ENCODE data around the gene ROBO3. TPM values are rescaled to one million over a fixed set of nuclear protein-coding genes. Genes with fewer than 3 reads are reported as not detected.

Gene ROBO3
- total RNA-seq, 2 donors from 2014 or later, result 21.5 to 26.6 TPM

DNA sequence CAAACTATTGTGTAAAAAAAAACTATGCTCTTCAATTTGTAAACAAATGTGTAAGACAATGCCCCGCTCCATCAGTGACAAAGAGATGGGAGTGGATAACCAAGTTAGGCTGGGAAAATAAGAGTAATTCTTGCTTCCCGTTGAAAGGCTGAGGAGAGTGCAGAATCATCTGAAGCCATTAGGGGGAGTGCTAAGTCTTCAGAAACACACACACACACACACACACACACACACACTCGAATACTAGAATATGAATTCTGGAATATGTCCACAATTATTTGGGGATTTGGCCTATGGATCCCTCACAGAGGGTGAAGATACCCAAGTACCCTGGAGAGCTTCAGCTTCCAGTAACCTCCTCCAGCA, 27.8 kb upstream of the ROBO3 start:
- H3K27me3 Mint-ChIP-seq (ENCODE audit: low read depth), result peaks cover 59% of the 10 kb centered on the region
- ATAC-seq (replicated peaks in 1 of 2), result peak; percentile 54 to 64
- H3K4me3 Mint-ChIP-seq, result peak overlapping the region in 1 of 2 donors; percentile 75
- no peaks in the 10 kb centered on the region for H3K9me3 Mint-ChIP-seq
- peak in 1 of 2 donors; percentile 15 for DNase-seq
- H3K27ac Mint-ChIP-seq, result no peak overlapping the region
- H3K36me3 Mint-ChIP-seq (ENCODE audit: insufficient read depth in 2 of 2), result peaks cover 2 to 3% of the 10 kb centered on the region in 2 donors
- peaks cover 35% of the 10 kb centered on the region for H3K4me1 Mint-ChIP-seq (ENCODE audit: low read depth)

DNA sequence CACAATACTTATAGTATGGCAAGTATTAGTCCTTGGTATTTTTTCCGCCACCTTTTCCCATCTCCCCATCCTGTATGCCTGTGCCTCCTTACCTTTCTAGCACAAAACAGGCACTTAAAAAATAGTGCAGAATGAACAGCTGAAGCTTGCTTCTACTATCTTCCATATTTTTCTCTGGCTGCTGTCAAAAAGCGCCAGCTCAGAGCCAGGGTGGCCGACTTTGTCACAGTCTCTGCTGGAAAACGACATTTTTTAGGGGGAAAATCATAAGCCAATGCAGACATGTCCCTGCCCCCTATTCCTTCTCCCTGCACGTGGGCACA, 26.5 kb upstream of the ROBO3 start:
- no peaks in the 10 kb centered on the region for H3K9me3 Mint-ChIP-seq
- H3K27ac Mint-ChIP-seq, result no peak overlapping the region
- no peak for DNase-seq
- H3K4me3 Mint-ChIP-seq, result peak overlapping the region; percentile 4 to 50
- peaks cover 60% of the 10 kb centered on the region for H3K27me3 Mint-ChIP-seq (ENCODE audit: low read depth)
- H3K4me1 Mint-ChIP-seq (ENCODE audit: low read depth), result peaks cover 36% of the 10 kb centered on the region
- ATAC-seq (replicated peaks in 1 of 2), result no peak
- peaks cover 2 to 3% of the 10 kb centered on the region in 2 donors for H3K36me3 Mint-ChIP-seq (ENCODE audit: insufficient read depth in 2 of 2)

DNA sequence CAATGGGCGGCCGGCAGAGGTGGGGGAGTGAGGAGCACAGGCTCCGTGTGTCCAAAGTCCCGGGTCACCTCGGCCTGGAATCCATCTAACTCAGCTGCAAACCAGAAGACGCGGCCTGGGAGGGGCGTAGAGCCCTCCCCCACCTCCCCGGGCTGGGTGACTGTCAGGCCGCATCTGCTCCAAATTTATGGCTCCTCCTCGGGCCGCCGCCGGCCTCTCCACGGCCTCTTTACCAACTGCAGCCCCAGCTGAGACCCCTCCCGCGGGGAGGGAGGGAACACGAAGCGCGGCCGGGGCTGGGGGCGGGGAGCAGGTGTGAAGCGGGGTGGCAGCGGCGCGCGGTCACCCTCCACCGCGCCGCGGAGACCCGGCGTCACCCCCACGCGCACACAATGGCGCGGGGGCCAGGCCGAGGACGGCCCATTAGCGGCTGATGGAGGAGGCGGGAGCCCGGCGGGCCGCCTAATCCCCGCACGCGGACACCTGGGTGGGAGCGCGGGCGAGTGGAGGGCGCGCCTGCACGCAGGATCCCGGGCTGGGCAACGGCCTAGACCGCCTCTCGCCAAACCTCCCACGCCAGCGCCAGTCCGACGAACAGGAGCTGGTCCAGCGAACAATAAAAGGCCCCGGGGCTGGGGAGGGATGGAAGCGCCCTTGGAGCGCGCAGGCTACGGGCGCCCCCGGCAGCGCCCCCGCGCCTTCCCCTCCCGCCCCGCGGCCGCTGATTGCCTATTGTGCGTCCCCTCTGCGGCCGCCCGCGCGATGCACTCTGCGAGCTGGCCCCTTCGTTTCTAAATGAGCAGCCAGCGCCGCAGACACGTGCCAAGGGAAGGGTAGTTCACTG, 25.9 kb upstream of the ROBO3 start:
- Mint-ChIP-seq H3K36me3 (ENCODE audit: insufficient read depth in 2 of 2) (peaks cover 2 to 3% of the 10 kb centered on the region in 2 donors), H3K4me1 (ENCODE audit: low read depth) (peaks cover 36% of the 10 kb centered on the region), H3K27me3 (ENCODE audit: low read depth) (peaks cover 65% of the 10 kb centered on the region), H3K9me3 (no peaks in the 10 kb centered on the region), H3K27ac (no peak overlapping the region), H3K4me3 (peak overlapping the region; percentile 62 to 85)
- ATAC-seq (replicated peaks in 1 of 2), result peak; percentile 17 to 22
- peak; percentile 12 to 30 for DNase-seq

DNA sequence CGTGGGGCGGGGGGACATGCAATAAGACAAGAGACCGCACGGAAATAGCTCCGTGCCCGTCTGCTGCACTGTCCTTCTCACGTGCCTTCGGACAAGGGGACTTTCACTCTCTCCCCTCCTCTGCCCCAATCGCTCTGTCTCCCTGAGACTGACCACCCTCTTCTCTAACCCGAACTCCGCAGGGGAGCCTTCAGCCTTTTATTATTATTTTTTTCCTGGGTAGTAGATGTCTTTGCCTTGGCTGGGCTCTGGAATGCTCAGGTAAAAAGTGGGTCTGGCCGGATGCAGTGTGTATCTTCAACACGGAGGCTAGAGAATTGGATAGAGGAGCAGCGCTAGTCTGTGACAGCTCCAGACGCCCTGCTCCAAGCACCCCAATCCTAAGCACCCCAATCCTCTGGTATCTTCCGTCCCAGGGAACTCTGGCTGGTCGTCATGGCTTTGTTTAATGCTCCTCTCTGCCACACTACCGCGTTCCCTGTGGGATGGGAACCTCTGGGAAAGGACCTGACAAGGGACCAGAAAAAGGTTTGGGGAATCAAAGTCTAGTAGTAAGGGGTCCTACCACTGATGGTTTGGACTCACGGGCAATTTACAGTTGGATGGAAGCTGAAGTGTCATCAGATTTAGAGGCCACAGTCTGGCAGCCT, 25.1 kb upstream of the ROBO3 start:
- no peak overlapping the region for H3K27ac Mint-ChIP-seq
- H3K36me3 Mint-ChIP-seq (ENCODE audit: insufficient read depth in 2 of 2), result peaks cover 2 to 3% of the 10 kb centered on the region in 2 donors
- DNase-seq (no peak), ATAC-seq (replicated peaks in 1 of 2) (no peak)
- H3K4me3 Mint-ChIP-seq, result peak overlapping the region; percentile 62 to 85
- H3K27me3 Mint-ChIP-seq (ENCODE audit: low read depth), result peaks cover 73% of the 10 kb centered on the region
- peaks cover 36% of the 10 kb centered on the region for H3K4me1 Mint-ChIP-seq (ENCODE audit: low read depth)
- no peaks in the 10 kb centered on the region for H3K9me3 Mint-ChIP-seq

DNA sequence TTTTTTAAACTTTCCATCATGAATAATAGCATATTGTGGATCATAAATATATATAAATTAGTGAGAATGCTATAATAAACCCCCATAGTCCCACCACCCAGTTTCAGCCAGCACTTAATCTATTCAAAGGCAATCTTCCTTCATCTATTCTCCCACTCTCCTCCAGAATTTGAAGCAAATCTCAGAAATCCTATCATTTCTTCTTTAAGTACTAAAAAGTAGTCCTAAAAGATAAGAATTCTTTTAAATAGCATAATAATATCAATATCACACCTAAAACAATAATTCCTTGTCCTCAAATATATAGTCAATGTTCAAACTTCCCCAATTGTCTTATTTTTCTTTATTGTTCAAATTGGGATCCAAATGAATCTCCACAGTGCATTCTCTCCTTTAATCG, 24.6 kb upstream of the ROBO3 start:
- Mint-ChIP-seq H3K36me3 (ENCODE audit: insufficient read depth in 2 of 2) (peaks cover 2 to 3% of the 10 kb centered on the region in 2 donors), H3K4me3 (no peak overlapping the region), H3K9me3 (no peaks in the 10 kb centered on the region), H3K27me3 (ENCODE audit: low read depth) (peaks cover 78% of the 10 kb centered on the region), H3K4me1 (ENCODE audit: low read depth) (peaks cover 36% of the 10 kb centered on the region), H3K27ac (no peak overlapping the region)
- ATAC-seq (replicated peaks in 1 of 2) (no peak), DNase-seq (no peak)

DNA sequence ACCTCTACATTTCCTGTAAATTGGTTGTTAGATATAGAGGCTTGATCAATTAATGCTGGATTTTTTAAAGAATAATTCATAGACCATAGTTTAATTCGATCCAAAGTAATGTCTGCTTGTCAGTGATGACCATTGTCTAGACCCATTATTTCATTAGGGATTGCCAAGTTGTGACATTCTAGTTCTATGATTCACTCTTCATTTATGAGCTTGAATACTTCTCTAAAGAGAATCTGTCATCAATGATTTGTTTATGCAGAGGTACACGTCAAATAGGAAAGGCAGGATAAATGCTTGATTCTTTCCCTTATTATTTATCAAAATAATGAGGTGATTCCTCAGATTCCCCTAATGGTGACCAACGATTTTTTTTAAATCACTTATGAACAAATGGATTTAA, 24.0 kb upstream of the ROBO3 start:
- H3K27me3 Mint-ChIP-seq (ENCODE audit: low read depth), result peaks cover 84% of the 10 kb centered on the region
- ATAC-seq (replicated peaks in 1 of 2) (no peak), DNase-seq (no peak)
- H3K4me3 Mint-ChIP-seq, result peak overlapping the region in 1 of 2 donors; percentile 28
- H3K9me3 Mint-ChIP-seq, result no peaks in the 10 kb centered on the region
- H3K4me1 Mint-ChIP-seq (ENCODE audit: low read depth), result peaks cover 33% of the 10 kb centered on the region
- no peak overlapping the region for H3K27ac Mint-ChIP-seq
- peaks cover 2 to 3% of the 10 kb centered on the region in 2 donors for H3K36me3 Mint-ChIP-seq (ENCODE audit: insufficient read depth in 2 of 2)

DNA sequence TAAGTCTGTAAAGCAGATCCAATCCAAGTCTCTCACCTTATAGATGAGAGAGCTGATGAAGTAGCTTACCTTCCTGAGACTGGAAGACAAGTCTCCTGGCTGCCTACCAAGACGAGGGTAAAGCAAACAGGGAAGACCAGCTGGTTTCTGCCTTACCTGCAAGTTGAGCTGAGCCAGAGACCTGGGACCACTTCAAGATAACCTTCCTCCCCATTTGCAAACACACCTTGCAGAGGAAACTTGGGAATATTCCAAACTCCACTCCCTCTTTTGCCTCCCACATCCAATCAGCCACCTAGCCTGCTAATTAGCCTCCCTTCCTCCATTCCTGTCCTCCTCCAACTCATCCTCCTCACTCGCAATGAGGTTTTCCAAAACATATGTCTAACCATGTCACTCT, 23.4 kb upstream of the ROBO3 start:
- H3K36me3 Mint-ChIP-seq (ENCODE audit: insufficient read depth in 2 of 2), result peaks cover 2 to 3% of the 10 kb centered on the region in 2 donors
- no peak for DNase-seq
- no peak overlapping the region for H3K4me3 Mint-ChIP-seq
- no peak overlapping the region for H3K27ac Mint-ChIP-seq
- peaks cover 26% of the 10 kb centered on the region for H3K4me1 Mint-ChIP-seq (ENCODE audit: low read depth)
- H3K27me3 Mint-ChIP-seq (ENCODE audit: low read depth), result peaks cover 90% of the 10 kb centered on the region
- no peaks in the 10 kb centered on the region for H3K9me3 Mint-ChIP-seq
- ATAC-seq (replicated peaks in 1 of 2), result no peak

DNA sequence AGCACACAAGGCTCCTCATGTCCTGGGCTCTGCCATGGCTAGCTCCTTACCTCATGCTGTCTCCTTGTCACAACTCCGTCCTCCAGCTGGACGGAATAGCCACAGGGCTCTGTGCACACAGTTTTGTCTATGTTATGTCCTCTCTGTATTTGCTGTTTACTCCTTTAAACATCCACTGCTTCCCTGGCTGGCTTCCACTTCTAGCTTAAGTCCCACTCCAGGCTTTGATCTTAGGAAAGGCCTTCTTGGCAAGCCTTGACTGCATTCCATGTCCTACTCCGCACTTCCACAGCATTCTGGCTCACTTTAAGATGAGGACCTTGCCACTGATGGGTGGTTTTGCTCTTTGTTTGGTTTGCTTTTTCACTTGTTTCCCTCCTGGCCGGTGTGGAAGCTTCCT, 22.9 kb upstream of the ROBO3 start:
- peaks cover 2 to 3% of the 10 kb centered on the region in 2 donors for H3K36me3 Mint-ChIP-seq (ENCODE audit: insufficient read depth in 2 of 2)
- H3K27ac Mint-ChIP-seq, result no peak overlapping the region
- no peaks in the 10 kb centered on the region for H3K9me3 Mint-ChIP-seq
- peaks cover 22% of the 10 kb centered on the region for H3K4me1 Mint-ChIP-seq (ENCODE audit: low read depth)
- H3K4me3 Mint-ChIP-seq, result no peak overlapping the region
- DNase-seq (no peak), ATAC-seq (replicated peaks in 1 of 2) (no peak)
- peaks cover 92% of the 10 kb centered on the region for H3K27me3 Mint-ChIP-seq (ENCODE audit: low read depth)

DNA sequence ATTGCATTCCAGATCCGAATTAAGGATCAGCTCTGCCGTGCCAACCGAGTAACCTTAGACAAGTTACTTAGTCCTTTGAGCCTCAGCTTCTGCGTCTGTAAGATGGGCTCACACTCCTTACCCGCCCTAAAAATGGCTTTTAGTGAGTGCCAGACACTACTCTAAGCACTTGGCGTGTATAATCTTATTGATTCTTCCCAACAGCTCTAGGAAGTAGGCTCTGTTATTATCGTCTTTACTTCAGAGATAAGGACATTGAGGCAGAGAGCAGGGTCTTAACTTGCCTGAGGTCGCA, 21.7 kb upstream of the ROBO3 start:
- no peak overlapping the region for H3K27ac Mint-ChIP-seq
- ATAC-seq (replicated peaks in 1 of 2) (no peak), DNase-seq (no peak)
- peaks cover 15% of the 10 kb centered on the region for H3K4me1 Mint-ChIP-seq (ENCODE audit: low read depth)
- no peak overlapping the region for H3K4me3 Mint-ChIP-seq
- no peaks in the 10 kb centered on the region for H3K9me3 Mint-ChIP-seq
- H3K36me3 Mint-ChIP-seq (ENCODE audit: insufficient read depth in 2 of 2), result peaks cover 2 to 3% of the 10 kb centered on the region in 2 donors
- H3K27me3 Mint-ChIP-seq (ENCODE audit: low read depth), result peaks cover 92% of the 10 kb centered on the region

DNA sequence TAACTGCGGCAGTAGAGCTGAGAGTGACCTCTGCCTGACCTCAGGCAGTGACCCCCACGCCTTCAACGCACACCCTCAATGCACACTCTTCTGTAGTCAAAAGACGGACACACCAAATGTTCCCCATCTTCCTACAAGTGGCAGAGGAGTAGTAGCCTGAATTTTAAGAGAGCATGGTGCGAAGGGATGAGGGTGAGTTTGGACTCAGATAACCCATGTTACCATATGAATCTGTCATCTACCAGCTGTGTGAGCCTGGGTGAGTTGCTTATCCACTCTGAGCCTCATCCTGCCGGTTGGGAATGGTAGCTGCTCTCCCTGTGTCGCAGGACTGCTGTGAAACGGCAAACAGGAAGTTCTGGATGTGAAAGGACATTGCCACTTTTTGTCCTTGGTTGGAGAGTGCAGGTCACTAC, 20.6 kb upstream of the ROBO3 start:
- Mint-ChIP-seq H3K4me3 (no peak overlapping the region), H3K36me3 (ENCODE audit: insufficient read depth in 2 of 2) (peaks cover 2 to 3% of the 10 kb centered on the region in 2 donors), H3K9me3 (no peaks in the 10 kb centered on the region), H3K27me3 (ENCODE audit: low read depth) (peaks cover 96% of the 10 kb centered on the region), H3K4me1 (ENCODE audit: low read depth) (peaks cover 11% of the 10 kb centered on the region), H3K27ac (no peak overlapping the region)
- ATAC-seq (replicated peaks in 1 of 2), result no peak
- DNase-seq, result no peak

DNA sequence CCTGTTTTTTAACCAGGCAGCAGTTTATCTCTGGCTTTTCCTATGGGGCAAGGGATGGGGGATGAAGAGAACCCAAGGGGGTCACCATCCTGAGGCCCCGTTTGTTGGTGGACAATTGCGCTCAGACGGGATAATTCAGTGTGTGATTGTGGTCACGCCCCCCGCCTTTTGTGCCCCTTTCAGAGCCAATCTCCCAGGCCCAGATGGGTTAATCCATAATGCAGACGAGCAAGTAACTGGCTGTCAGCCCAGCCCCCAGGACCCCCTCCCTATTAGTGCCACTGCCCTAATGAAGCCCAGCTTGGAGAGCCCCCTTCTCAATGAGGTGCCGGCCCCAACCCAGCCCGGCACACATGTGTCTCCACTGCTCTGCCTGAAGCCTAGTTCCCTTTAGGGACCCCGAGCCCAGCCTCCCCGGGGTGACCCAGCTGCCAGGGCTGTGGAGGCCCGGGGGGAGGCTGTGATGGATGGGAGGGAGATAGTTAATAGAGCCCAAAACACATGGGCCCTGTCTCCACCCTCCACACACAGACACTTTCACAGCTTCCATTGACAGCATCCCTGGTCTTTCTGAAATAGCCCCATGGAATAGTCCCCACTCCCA, 19.1 kb upstream of the ROBO3 start:
- peaks cover 4% of the 10 kb centered on the region for H3K4me1 Mint-ChIP-seq (ENCODE audit: low read depth)
- H3K36me3 Mint-ChIP-seq (ENCODE audit: insufficient read depth in 2 of 2), result no peaks in the 10 kb centered on the region
- H3K9me3 Mint-ChIP-seq, result no peaks in the 10 kb centered on the region
- H3K27ac Mint-ChIP-seq, result no peak overlapping the region
- ATAC-seq (replicated peaks in 1 of 2) (no peak), DNase-seq (no peak)
- no peak overlapping the region for H3K4me3 Mint-ChIP-seq
- peaks cover 95% of the 10 kb centered on the region for H3K27me3 Mint-ChIP-seq (ENCODE audit: low read depth)

DNA sequence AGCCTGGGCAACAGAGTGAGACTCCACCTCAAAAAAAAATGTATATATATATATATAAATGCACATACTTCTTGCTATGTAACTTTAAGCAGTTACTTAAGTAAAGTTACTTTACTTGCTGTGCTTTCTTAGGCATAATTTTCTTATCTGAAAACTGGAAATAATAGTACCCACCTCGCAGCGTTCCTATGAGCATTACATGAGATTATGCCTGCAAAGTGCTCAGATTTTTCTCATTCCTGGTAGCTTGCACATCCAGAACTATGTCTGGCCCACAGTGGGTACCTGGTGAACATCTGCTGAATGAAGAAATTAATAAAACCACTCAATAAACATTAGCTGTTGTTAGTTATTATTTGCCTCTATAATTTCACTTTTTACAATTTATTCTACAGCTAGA, 6.1 kb upstream of the ROBO3 start:
- H3K27me3 Mint-ChIP-seq (ENCODE audit: low read depth), result peaks cover 40% of the 10 kb centered on the region
- H3K4me1 Mint-ChIP-seq (ENCODE audit: low read depth), result peaks cover 16% of the 10 kb centered on the region
- no peaks in the 10 kb centered on the region for H3K36me3 Mint-ChIP-seq (ENCODE audit: insufficient read depth in 2 of 2)
- ATAC-seq (replicated peaks in 1 of 2) (no peak), DNase-seq (no peak)
- no peaks in the 10 kb centered on the region for H3K9me3 Mint-ChIP-seq
- no peak overlapping the region for H3K27ac Mint-ChIP-seq
- no peak overlapping the region for H3K4me3 Mint-ChIP-seq

DNA sequence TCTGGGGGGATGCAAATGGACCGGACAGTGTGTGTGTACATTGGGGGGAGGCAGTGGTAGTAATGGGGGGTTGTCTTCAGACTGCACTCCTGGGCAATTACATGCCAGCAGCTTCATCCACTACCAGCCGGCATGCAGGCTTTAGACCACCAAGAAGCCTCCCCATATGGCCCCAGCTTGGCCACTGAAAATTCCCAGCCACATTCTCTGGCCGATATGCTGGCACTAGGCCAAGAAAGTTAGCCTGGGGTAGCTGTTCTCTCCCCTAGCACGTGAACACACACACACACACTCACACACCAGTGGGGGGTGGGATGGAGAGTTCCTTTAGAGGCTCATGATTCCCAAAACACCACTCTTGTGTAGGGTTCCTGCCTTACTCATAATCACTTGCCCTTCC, 3.6 kb upstream of the ROBO3 start:
- Mint-ChIP-seq H3K27me3 (ENCODE audit: low read depth) (peaks cover 63% of the 10 kb centered on the region), H3K9me3 (no peaks in the 10 kb centered on the region), H3K4me3 (no peak overlapping the region), H3K36me3 (ENCODE audit: insufficient read depth in 2 of 2) (no peaks in the 10 kb centered on the region), H3K4me1 (ENCODE audit: low read depth) (peaks cover 27% of the 10 kb centered on the region), H3K27ac (no peak overlapping the region)
- DNase-seq (no peak), ATAC-seq (replicated peaks in 1 of 2) (no peak)
